ENCODE results near the gene FGD4. TPM values are rescaled to one million over a fixed set of nuclear protein-coding genes. Genes with fewer than 3 reads are reported as not detected.

FGD4 gene
- total RNA-seq, 1 experiment from 2014 or later, result 39.7 TPM

GRCh38 chr12:32466187-32466586 is 66.8 kb downstream of the FGD4 start (continued):
- TF ChIP-seq AR (CRISPR knock-in tag; IDR thresholded peaks at IDR 0.05) (no peak), HMGA2 (CRISPR knock-in tag; IDR thresholded peaks at IDR 0.05) (no peak), HMGXB4 (CRISPR knock-in tag; IDR thresholded peaks at IDR 0.05) (no peak), ESRRA (CRISPR knock-in tag; IDR thresholded peaks at IDR 0.05; ENCODE audit: borderline replicate concordance) (no peak), NR2C2 (CRISPR knock-in tag; IDR thresholded peaks at IDR 0.05) (no peak), GRHL2 (CRISPR knock-in tag; IDR thresholded peaks at IDR 0.05; ENCODE audit: insufficient replicate concordance, severe bottlenecking) (no peak)

- no peak for DNase-seq (ENCODE audit: low spot score)
- Mint-ChIP-seq H3K27ac (no peak overlapping the region), H3K4me1 (peaks cover 24% of the 10 kb centered on the region), H3K9me3 (peaks cover 3% of the 10 kb centered on the region), H3K4me3 (no peak overlapping the region), H3K27me3 (ENCODE audit: low read depth) (no peaks in the 10 kb centered on the region), H3K36me3 (peaks cover 27% of the 10 kb centered on the region)
- POLR2A ChIA-PET, result interaction anchor here (1.1 kb wide), 1 partner anchor 67 kb away, joined by 3 read pairs; no protein-coding TSS in a partner anchor
- CTCF ChIA-PET, result no interaction called here
- no peak for ATAC-seq
- TF ChIP-seq ZNF423 (CRISPR knock-in tag; IDR thresholded peaks at IDR 0.05) (no peak), ARID4B (CRISPR knock-in tag; IDR thresholded peaks at IDR 0.05; ENCODE audit: borderline replicate concordance) (no peak), ZSCAN18 (CRISPR knock-in tag; IDR thresholded peaks at IDR 0.05) (no peak), ZNF232 (CRISPR knock-in tag; IDR thresholded peaks at IDR 0.05) (no peak), EMX1 (CRISPR knock-in tag; IDR thresholded peaks at IDR 0.05) (no peak), ERG (CRISPR knock-in tag; IDR thresholded peaks at IDR 0.05) (no peak), ZBTB43 (CRISPR knock-in tag; IDR thresholded peaks at IDR 0.05) (no peak), FOXP4 (CRISPR knock-in tag; IDR thresholded peaks at IDR 0.05) (no peak), ZNF219 (CRISPR knock-in tag; IDR thresholded peaks at IDR 0.05; ENCODE audit: borderline replicate concordance) (no peak), MYBL2 (CRISPR knock-in tag; IDR thresholded peaks at IDR 0.05) (no peak)
Observed at GRCh38 chr12:32466986-32467711, 67.8 kb downstream of the FGD4 start.

Measured in WTC11 (cell line).